Measurements from ENCODE around the gene PRIMA1. TPM values are rescaled to one million over a fixed set of nuclear protein-coding genes. Genes with fewer than 3 reads are reported as not detected.

Gene PRIMA1
- total and polyA plus RNA-seq, 10 of the 15 experiments (the other 5 are each of a cell fraction or from before 2014, with no cell fraction given): not detected

DNA sequence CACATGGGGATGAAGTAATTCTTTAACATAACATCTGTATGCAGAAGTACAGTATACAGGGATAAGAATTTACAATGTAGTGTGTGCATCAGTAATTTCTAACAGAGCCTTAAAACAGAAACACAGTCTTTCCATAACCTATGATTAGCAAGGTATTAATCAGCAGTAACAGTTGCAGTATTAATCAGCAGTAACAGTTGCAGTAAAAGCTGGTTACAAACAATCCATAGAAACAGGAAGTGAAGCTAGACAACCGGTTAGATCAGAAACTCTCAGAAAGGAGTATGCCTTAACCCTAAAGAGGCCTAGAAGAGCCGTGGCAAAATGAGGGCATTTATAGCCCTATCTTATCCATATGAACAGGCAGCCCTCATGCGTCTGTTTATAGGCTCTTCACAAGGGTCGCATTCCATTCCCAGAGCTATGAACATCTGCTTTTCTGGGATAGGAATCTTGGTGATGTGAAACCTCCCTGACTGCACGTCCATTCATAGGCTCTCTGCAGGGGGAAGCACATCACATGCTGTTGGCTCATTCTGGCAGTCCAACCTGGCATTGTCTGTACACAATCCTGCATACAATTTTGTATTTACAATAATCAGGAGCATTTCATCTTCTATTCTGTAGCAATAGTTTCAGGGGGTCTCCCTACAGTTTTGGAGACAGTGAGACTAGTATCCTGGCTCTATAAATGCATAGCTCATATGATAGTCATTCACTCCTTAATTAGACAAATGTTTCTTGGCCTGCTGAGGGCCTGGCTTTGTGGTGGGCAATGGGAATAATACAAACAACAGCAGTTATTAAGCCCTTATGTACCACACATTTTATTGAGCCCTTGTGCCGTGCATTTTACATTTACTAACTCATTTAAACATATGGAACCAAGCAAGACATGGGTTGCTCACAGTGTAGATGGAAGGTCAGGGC, 21.5 kb upstream of the PRIMA1 start (continued):
- peak; percentile 45; the same call in 1 of the 2 replicates for TF ChIP-seq IKZF1 (conservative IDR thresholded peaks at IDR 0.05)
- peak; percentile 95 for TF ChIP-seq ZNF217 (IDR thresholded peaks at IDR 0.05)
- TF ChIP-seq ETV6 (conservative IDR thresholded peaks at IDR 0.05 in 1 of 2, IDR thresholded peaks at IDR 0.05 in 1 of 2; ENCODE audit: borderline replicate concordance in 1 of 2, low read depth in 1 of 2): peak in 1 of 2 experiments; percentile 40; a peak in 1 of 4 replicates
- TF ChIP-seq MTA2 (IDR thresholded peaks at IDR 0.05; ENCODE audit: low read depth): peak; percentile 84
- peak; percentile 85 for TF ChIP-seq SPI1 (IDR thresholded peaks at IDR 0.05; ENCODE audit: borderline replicate concordance, insufficient read depth, low read depth, low read length)

- ATAC-seq: no peak
- Histone ChIP-seq H3K4me2 (ENCODE audit: control insufficient read depth, insufficient read depth) (no peak overlapping the region), H3K9me3 (replicated peaks; ENCODE audit: control insufficient read depth, insufficient read depth, low read length) (no peaks in the 10 kb centered on the region; the same call in 2 of the 3 replicates), H3K27me3 (replicated peaks in 1 of 2; ENCODE audit: control insufficient read depth in 2 of 2, insufficient read depth in 2 of 2, low read length in 1 of 2) (peaks cover 2% of the 10 kb centered on the region in 2 experiments; a peak in 1 of 4 replicates), H2AFZ (ENCODE audit: control insufficient read depth, low read depth, low read length) (no peak overlapping the region), H3K9ac (ENCODE audit: control insufficient read depth, insufficient read depth, low read length) (no peak overlapping the region), H3K4me1 (ENCODE audit: control insufficient read depth, insufficient read depth, low read length) (peaks cover 6% of the 10 kb centered on the region; the same call in 1 of the 2 replicates), H4K20me1 (ENCODE audit: control insufficient read depth, insufficient read depth) (no peaks in the 10 kb centered on the region; the same call in 1 of the 2 replicates), H3K27ac (ENCODE audit: control insufficient read depth, insufficient read depth) (no peak overlapping the region), H3K79me2 (ENCODE audit: control insufficient read depth, insufficient read depth, low read length) (no peaks in the 10 kb centered on the region), H3K4me3 (no peak overlapping the region), H3K36me3 (ENCODE audit: control insufficient read depth in 2 of 2, insufficient read depth in 2 of 2, low read length in 1 of 2) (no peaks in the 10 kb centered on the region)
- 32% methylated on average over 9 of the region's 9 CpGs for WGBS (ENCODE audit: insufficient coverage, insufficient replicate concordance, low lambda C conversion rate, missing lambda C conversion rate)
- no peak for DNase-seq (ENCODE audit: low read depth, low spot score)
- ChIA-PET RAD21 (ENCODE audit: unreplicated experiment) (no interaction called here), SMC1A (ENCODE audit: uncharacterized antibody, unreplicated experiment) (no interaction called here), POLR2A (no interaction called here), CTCF (no interaction called here)
- BruUV-seq (replicated peaks): no TSS peak
- in situ Hi-C loops (cut with MboI) (no loop called here), intact Hi-C loops (cut with micrococcal nuclease; ENCODE audit: unreplicated experiment) (no loop called here)
- no peak for FAIRE-seq
- TF ChIP-seq KLF5 (IDR thresholded peaks at IDR 0.05; ENCODE audit: partially characterized antibody): no peak
- peak in 1 of 3 experiments; percentile 15; a peak in 1 of 6 replicates for TF ChIP-seq CTCF (IDR thresholded peaks at IDR 0.05 in 2 of 3, conservative IDR thresholded peaks at IDR 0.05 in 1 of 3; ENCODE audit: control insufficient read depth in 2 of 3, extremely low read depth in 1 of 3, insufficient read depth in 1 of 3, low read depth in 3 of 3, low read length in 3 of 3)
- TF ChIP-seq, protein P1, sequence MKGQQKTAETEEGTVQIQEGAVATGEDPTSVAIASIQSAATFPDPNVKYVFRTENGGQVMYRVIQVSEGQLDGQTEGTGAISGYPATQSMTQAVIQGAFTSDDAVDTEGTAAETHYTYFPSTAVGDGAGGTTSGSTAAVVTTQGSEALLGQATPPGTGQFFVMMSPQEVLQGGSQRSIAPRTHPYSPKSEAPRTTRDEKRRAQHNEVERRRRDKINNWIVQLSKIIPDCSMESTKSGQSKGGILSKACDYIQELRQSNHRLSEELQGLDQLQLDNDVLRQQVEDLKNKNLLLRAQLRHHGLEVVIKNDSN (IDR thresholded peaks at IDR 0.05; ENCODE audit: borderline replicate concordance, extremely low read length, insufficient read depth, low read depth, low read length): no peak
Observed at GRCh38 chr14:93804654-93805053, 16.4 kb upstream of the PRIMA1 start.

Data from GM12878 (cell line).